HG03103 (cell line): ENCODE measurements around the gene CTAG1A.
"Not testable (repeated sequence)": the region's sequence is repeated elsewhere in the genome, so short reads cannot be mapped to it uniquely, and the experiment has no call there.

Experiments used
- ATAC-seq: cut with Tn5 transposase; IDR thresholded peaks from one replicate; pipeline ENCODE4 v1.9.1; 2021; ENCODE audit warnings: low read depth; ENCODE audit not compliant: unreplicated experiment

Gene CTAG1A

GRCh38 chrX:154608823-154609222 lies 23.9 kb downstream of the CTAG1A start:
- ATAC-seq: not testable (repeated sequence)

GRCh38 chrX:154611146-154611545 lies 26.2 kb downstream of the CTAG1A start:
- not testable (repeated sequence) for ATAC-seq

GRCh38 chrX:154613586-154613985 lies 28.7 kb downstream of the CTAG1A start:
- ATAC-seq: not testable (repeated sequence)

GRCh38 chrX:154619182-154619581 lies 34.2 kb downstream of the CTAG1A start, which contains the start of gene CTAG1B:
Gene CTAG1B, minus strand, starts transcription at chrX:154619282. Its CDS starts 64 bp downstream, at chrX:154619218.
- not testable (repeated sequence) for ATAC-seq

- ATAC-seq: not testable (repeated sequence)
These were observed 36.0 kb downstream of the CTAG1A start for GRCh38 chrX:154620767-154621414.

- not testable (repeated sequence) for ATAC-seq
These were observed 44.0 kb downstream of the CTAG1A start for GRCh38 chrX:154628960-154629359.

- not testable (repeated sequence) for ATAC-seq
These were observed 46.0 kb downstream of the CTAG1A start for GRCh38 chrX:154630949-154631348.

GRCh38 chrX:154633661-154634060 lies 48.7 kb downstream of the CTAG1A start:
- not testable (repeated sequence) for ATAC-seq
